NCI-H2196 (cell line): ENCODE results near the gene GALM.
A peak's percentile ranks its signal among the peaks of the same experiment; 100 is the strongest.
"Not testable (repeated sequence)": the region's sequence is repeated elsewhere in the genome, so short reads cannot be mapped to it uniquely, and the experiment has no call there.

Experiments
- DNase-seq: peaks from one replicate; lab custom pipeline; 2025; ENCODE audit not compliant: unreplicated experiment; lab: John Stamatoyannopoulos, UW

Gene GALM

GRCh38 chr2:38737000-38737698 lies 71.2 kb downstream of the GALM start:
- DNase-seq, result not testable (repeated sequence)

- DNase-seq, result no peak
Measured at GRCh38 chr2:38737925-38738324, 72.0 kb downstream of the GALM start.

GRCh38 chr2:38739524-38739923 lies 73.6 kb downstream of the GALM start:
- no peak for DNase-seq

- peak; percentile 29 for DNase-seq
Measured at GRCh38 chr2:38740851-38741731, 75.2 kb downstream of the GALM start.

- no peak for DNase-seq
Measured at GRCh38 chr2:38742797-38743559, 77.1 kb downstream of the GALM start.

GRCh38 chr2:38743672-38744398 lies 77.9 kb downstream of the GALM start:
- DNase-seq, result no peak

- DNase-seq, result no peak
Measured at GRCh38 chr2:38744399-38744780, 78.5 kb downstream of the GALM start.

- no peak for DNase-seq
Measured at GRCh38 chr2:38745267-38745666, 79.4 kb downstream of the GALM start.

- DNase-seq, result no peak
Measured at GRCh38 chr2:38747007-38747424, 81.1 kb downstream of the GALM start.

- DNase-seq, result no peak
Measured at GRCh38 chr2:38747819-38748218, 81.9 kb downstream of the GALM start.

GRCh38 chr2:38748391-38748790 lies 82.5 kb downstream of the GALM start:
- no peak for DNase-seq

- DNase-seq, result no peak
Measured at GRCh38 chr2:38748943-38749804, 83.3 kb downstream of the GALM start.

- peak; percentile 65 for DNase-seq
Measured at GRCh38 chr2:38750011-38750890, 84.3 kb downstream of the GALM start.

GRCh38 chr2:38750891-38751595 lies 85.1 kb downstream of the GALM start, which contains the start of gene SRSF7:
Gene SRSF7, minus strand, starts transcription at chr2:38751361. Its CDS starts 105 bp downstream, at chr2:38751256.
- DNase-seq, result peak; percentile 98

GRCh38 chr2:38751596-38752410 lies 85.9 kb downstream of the GALM start:
- peak; percentile 50 for DNase-seq

- no peak for DNase-seq
Measured at GRCh38 chr2:38754049-38754448, 88.1 kb downstream of the GALM start.

- no peak for DNase-seq
Measured at GRCh38 chr2:38754506-38754905, 88.6 kb downstream of the GALM start.
